ENCODE data around the gene PARD3B.

Gene PARD3B

GRCh38 chr2:205011031-205011430 lies 465.8 kb downstream of the PARD3B start:
- Histone ChIP-seq H3K27ac (ENCODE audit: low read depth, low read length) (no peak overlapping the region), H3K27me3 (ENCODE audit: control insufficient read depth, insufficient read depth, low read length) (no peaks in the 10 kb centered on the region), H3K9me3 (ENCODE audit: control insufficient read depth, insufficient read depth, low read length) (no peaks in the 10 kb centered on the region), H3K4me3 (ENCODE audit: low read depth, low read length) (no peak overlapping the region), H3K9ac (ENCODE audit: low read depth, low read length) (no peak overlapping the region), H3K4me1 (ENCODE audit: control insufficient read depth, insufficient read depth, low read length) (no peaks in the 10 kb centered on the region), H3K36me3 (ENCODE audit: control insufficient read depth, insufficient read depth, low read length) (no peaks in the 10 kb centered on the region)

DNA sequence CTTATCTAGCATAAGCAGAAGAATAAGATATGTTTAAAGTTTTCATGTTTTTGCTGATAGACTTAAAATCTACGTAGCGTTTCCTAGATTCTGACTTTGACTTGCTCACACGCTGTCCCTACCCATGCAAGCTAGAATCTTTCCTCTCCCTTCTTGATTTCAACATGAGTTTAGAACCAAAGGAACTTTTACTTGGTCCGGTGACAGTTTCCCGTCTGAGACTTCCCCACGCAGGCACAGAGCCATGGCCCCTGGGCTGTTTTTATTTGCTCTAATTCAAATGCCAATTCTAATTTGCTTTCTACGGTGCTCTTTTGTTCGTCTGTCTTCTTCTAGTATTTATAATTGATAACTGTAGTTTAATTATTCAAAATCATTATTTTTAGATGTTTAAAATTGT lies 467.7 kb downstream of the PARD3B start:
- H3K36me3 ChIP-seq (ENCODE audit: control insufficient read depth, insufficient read depth, low read length), result no peaks in the 10 kb centered on the region
- no peak overlapping the region for H3K27ac ChIP-seq (ENCODE audit: low read depth, low read length)
- H3K4me3 ChIP-seq (ENCODE audit: low read depth, low read length), result no peak overlapping the region
- no peaks in the 10 kb centered on the region for H3K9me3 ChIP-seq (ENCODE audit: control insufficient read depth, insufficient read depth, low read length)
- no peaks in the 10 kb centered on the region for H3K4me1 ChIP-seq (ENCODE audit: control insufficient read depth, insufficient read depth, low read length)
- no peak overlapping the region for H3K9ac ChIP-seq (ENCODE audit: low read depth, low read length)
- H3K27me3 ChIP-seq (ENCODE audit: control insufficient read depth, insufficient read depth, low read length), result no peaks in the 10 kb centered on the region

GRCh38 chr2:205013586-205013985 lies 468.3 kb downstream of the PARD3B start:
- H3K27ac ChIP-seq (ENCODE audit: low read depth, low read length), result no peak overlapping the region
- H3K4me3 ChIP-seq (ENCODE audit: low read depth, low read length), result no peak overlapping the region
- no peaks in the 10 kb centered on the region for H3K9me3 ChIP-seq (ENCODE audit: control insufficient read depth, insufficient read depth, low read length)
- no peaks in the 10 kb centered on the region for H3K27me3 ChIP-seq (ENCODE audit: control insufficient read depth, insufficient read depth, low read length)
- no peaks in the 10 kb centered on the region for H3K4me1 ChIP-seq (ENCODE audit: control insufficient read depth, insufficient read depth, low read length)
- H3K9ac ChIP-seq (ENCODE audit: low read depth, low read length), result no peak overlapping the region
- H3K36me3 ChIP-seq (ENCODE audit: control insufficient read depth, insufficient read depth, low read length), result no peaks in the 10 kb centered on the region

DNA sequence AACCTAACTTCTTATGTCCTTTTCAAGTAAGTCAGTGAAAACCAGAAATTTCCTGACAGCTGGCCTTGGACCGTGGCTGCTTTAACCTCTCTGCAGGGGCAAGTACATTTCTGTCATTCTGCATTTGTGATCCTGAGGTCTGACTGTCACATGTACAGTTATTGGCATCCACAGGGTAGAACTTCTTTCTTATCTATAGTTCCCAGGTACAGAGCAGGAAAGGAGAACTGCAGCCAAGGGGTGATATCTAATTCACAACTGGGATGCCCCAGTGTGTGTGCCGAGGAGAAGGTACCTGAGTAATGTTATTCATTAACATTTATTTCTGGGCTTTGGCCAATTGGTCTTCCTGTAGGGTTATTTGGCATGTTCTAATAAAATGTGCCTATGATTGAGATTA lies 468.9 kb downstream of the PARD3B start:
- Histone ChIP-seq H3K4me1 (ENCODE audit: control insufficient read depth, insufficient read depth, low read length) (no peaks in the 10 kb centered on the region), H3K36me3 (ENCODE audit: control insufficient read depth, insufficient read depth, low read length) (no peaks in the 10 kb centered on the region), H3K9me3 (ENCODE audit: control insufficient read depth, insufficient read depth, low read length) (no peaks in the 10 kb centered on the region), H3K9ac (ENCODE audit: low read depth, low read length) (no peak overlapping the region), H3K27me3 (ENCODE audit: control insufficient read depth, insufficient read depth, low read length) (no peaks in the 10 kb centered on the region), H3K27ac (ENCODE audit: low read depth, low read length) (no peak overlapping the region), H3K4me3 (ENCODE audit: low read depth, low read length) (no peak overlapping the region)

- no peak overlapping the region for H3K9ac ChIP-seq (ENCODE audit: low read depth, low read length)
- no peaks in the 10 kb centered on the region for H3K27me3 ChIP-seq (ENCODE audit: control insufficient read depth, insufficient read depth, low read length)
- H3K4me1 ChIP-seq (ENCODE audit: control insufficient read depth, insufficient read depth, low read length), result no peaks in the 10 kb centered on the region
- no peaks in the 10 kb centered on the region for H3K9me3 ChIP-seq (ENCODE audit: control insufficient read depth, insufficient read depth, low read length)
- H3K27ac ChIP-seq (ENCODE audit: low read depth, low read length), result no peak overlapping the region
- H3K36me3 ChIP-seq (ENCODE audit: control insufficient read depth, insufficient read depth, low read length), result no peaks in the 10 kb centered on the region
- H3K4me3 ChIP-seq (ENCODE audit: low read depth, low read length), result no peak overlapping the region
These were observed 472.1 kb downstream of the PARD3B start for GRCh38 chr2:205017381-205017780.

DNA sequence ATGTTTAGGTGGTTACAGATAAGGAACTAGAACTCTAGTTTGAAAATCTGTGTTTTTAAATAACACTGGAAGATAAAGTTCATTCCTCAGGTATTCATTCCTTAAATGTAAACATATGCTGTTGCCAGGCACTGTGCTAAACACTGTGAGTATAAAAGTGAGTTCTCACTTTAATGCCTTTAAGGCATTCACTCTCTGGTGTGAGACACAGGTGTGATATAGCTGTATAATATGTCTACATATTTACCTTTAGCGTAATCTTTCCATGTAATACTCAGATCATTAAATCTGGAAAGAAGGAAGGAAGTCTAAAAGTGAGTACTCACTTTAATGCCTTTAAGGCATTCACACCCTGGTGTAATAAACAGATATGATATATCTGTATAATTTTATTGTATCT lies 472.6 kb downstream of the PARD3B start:
- Histone ChIP-seq H3K4me1 (ENCODE audit: control insufficient read depth, insufficient read depth, low read length) (no peaks in the 10 kb centered on the region), H3K27me3 (ENCODE audit: control insufficient read depth, insufficient read depth, low read length) (no peaks in the 10 kb centered on the region), H3K9me3 (ENCODE audit: control insufficient read depth, insufficient read depth, low read length) (no peaks in the 10 kb centered on the region)

DNA sequence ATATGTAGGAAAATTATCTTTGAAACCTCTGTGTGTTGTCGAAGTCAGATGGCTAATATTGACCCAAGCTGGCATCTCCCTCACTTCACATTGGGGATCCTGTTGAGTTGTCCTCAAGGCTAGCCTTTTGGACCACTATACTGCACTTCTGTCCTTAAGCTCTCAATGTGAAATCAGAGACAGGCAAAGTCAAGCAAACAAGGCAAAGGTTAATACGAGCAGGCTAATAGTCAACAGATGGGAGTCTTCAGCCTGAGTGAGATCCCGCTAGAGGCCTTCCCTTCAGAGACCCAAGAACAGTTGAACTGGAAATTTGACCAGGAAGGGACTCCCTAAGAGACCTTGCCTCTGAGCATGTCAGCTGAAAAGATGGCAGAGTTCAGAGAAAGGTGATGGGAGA lies 475.4 kb downstream of the PARD3B start:
- no peaks in the 10 kb centered on the region for H3K36me3 ChIP-seq (ENCODE audit: control insufficient read depth, insufficient read depth, low read length)
- H3K9me3 ChIP-seq (ENCODE audit: control insufficient read depth, insufficient read depth, low read length), result no peaks in the 10 kb centered on the region
- H3K4me1 ChIP-seq (ENCODE audit: control insufficient read depth, insufficient read depth, low read length), result no peaks in the 10 kb centered on the region
- H3K4me3 ChIP-seq (ENCODE audit: low read depth, low read length), result no peak overlapping the region
- H3K9ac ChIP-seq (ENCODE audit: low read depth, low read length), result no peak overlapping the region
- no peaks in the 10 kb centered on the region for H3K27me3 ChIP-seq (ENCODE audit: control insufficient read depth, insufficient read depth, low read length)
- no peak overlapping the region for H3K27ac ChIP-seq (ENCODE audit: low read depth, low read length)

More for the DNA sequence above, 472.6 kb downstream of the PARD3B start:
- H3K9ac ChIP-seq (ENCODE audit: low read depth, low read length), result no peak overlapping the region
- H3K4me3 ChIP-seq (ENCODE audit: low read depth, low read length), result no peak overlapping the region
- no peaks in the 10 kb centered on the region for H3K36me3 ChIP-seq (ENCODE audit: control insufficient read depth, insufficient read depth, low read length)
- H3K27ac ChIP-seq (ENCODE audit: low read depth, low read length), result no peak overlapping the region

GRCh38 chr2:205022841-205023240 lies 477.6 kb downstream of the PARD3B start:
- no peaks in the 10 kb centered on the region for H3K36me3 ChIP-seq (ENCODE audit: control insufficient read depth, insufficient read depth, low read length)
- H3K27me3 ChIP-seq (ENCODE audit: control insufficient read depth, insufficient read depth, low read length), result no peaks in the 10 kb centered on the region
- no peaks in the 10 kb centered on the region for H3K4me1 ChIP-seq (ENCODE audit: control insufficient read depth, insufficient read depth, low read length)
- H3K9ac ChIP-seq (ENCODE audit: low read depth, low read length), result no peak overlapping the region
- no peak overlapping the region for H3K27ac ChIP-seq (ENCODE audit: low read depth, low read length)
- no peaks in the 10 kb centered on the region for H3K9me3 ChIP-seq (ENCODE audit: control insufficient read depth, insufficient read depth, low read length)
- no peak overlapping the region for H3K4me3 ChIP-seq (ENCODE audit: low read depth, low read length)

DNA sequence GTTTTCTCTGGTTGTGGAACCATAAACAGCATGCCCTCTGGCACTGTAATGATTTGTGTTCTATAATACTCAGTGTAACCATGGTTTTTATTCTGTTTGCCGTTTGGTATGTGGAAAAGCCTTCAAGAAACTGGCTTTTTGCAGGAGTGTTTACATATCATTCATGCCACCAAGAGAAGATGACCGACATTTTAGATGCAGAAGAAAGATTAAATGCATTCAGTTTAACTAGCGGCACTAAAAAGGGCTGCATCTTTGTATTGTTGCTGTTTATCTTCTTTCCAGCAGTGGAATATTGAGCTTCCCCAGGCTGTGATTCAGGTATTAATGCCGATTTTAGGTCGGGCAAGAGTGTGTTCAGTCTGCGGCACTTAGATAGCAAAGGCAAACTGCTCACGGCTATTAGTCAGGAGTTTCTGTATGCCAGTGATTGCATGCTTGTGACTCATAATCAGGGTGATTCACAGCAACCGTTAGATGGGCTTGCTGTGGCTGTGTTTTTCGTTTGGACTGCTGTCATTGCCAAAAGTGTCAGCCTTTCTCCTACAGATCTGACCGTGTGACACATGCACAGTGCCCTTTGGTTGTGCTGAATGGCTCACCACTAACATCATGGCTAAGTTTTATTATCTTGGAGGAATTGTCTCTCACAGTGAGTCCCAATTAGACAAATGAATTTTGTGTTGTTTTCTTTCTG lies 479.7 kb downstream of the PARD3B start:
- Histone ChIP-seq H3K4me1 (ENCODE audit: control insufficient read depth, insufficient read depth, low read length) (no peaks in the 10 kb centered on the region), H3K9me3 (ENCODE audit: control insufficient read depth, insufficient read depth, low read length) (no peaks in the 10 kb centered on the region), H3K27ac (ENCODE audit: low read depth, low read length) (no peak overlapping the region)

GRCh38 chr2:205025580-205026240 lies 480.4 kb downstream of the PARD3B start:
- Histone ChIP-seq H3K9ac (ENCODE audit: low read depth, low read length) (no peak overlapping the region), H3K4me1 (ENCODE audit: control insufficient read depth, insufficient read depth, low read length) (no peaks in the 10 kb centered on the region), H3K9me3 (ENCODE audit: control insufficient read depth, insufficient read depth, low read length) (no peaks in the 10 kb centered on the region), H3K36me3 (ENCODE audit: control insufficient read depth, insufficient read depth, low read length) (no peaks in the 10 kb centered on the region), H3K4me3 (ENCODE audit: low read depth, low read length) (no peak overlapping the region), H3K27me3 (ENCODE audit: control insufficient read depth, insufficient read depth, low read length) (no peaks in the 10 kb centered on the region), H3K27ac (ENCODE audit: low read depth, low read length) (no peak overlapping the region)

More for the DNA sequence above, 479.7 kb downstream of the PARD3B start:
- Histone ChIP-seq H3K4me3 (ENCODE audit: low read depth, low read length) (no peak overlapping the region), H3K9ac (ENCODE audit: low read depth, low read length) (no peak overlapping the region), H3K36me3 (ENCODE audit: control insufficient read depth, insufficient read depth, low read length) (no peaks in the 10 kb centered on the region), H3K27me3 (ENCODE audit: control insufficient read depth, insufficient read depth, low read length) (no peaks in the 10 kb centered on the region)

- no peak overlapping the region for H3K9ac ChIP-seq (ENCODE audit: low read depth, low read length)
- no peak overlapping the region for H3K27ac ChIP-seq (ENCODE audit: low read depth, low read length)
- H3K36me3 ChIP-seq (ENCODE audit: control insufficient read depth, insufficient read depth, low read length), result no peaks in the 10 kb centered on the region
- H3K9me3 ChIP-seq (ENCODE audit: control insufficient read depth, insufficient read depth, low read length), result no peaks in the 10 kb centered on the region
- no peaks in the 10 kb centered on the region for H3K4me1 ChIP-seq (ENCODE audit: control insufficient read depth, insufficient read depth, low read length)
- H3K4me3 ChIP-seq (ENCODE audit: low read depth, low read length), result no peak overlapping the region
- H3K27me3 ChIP-seq (ENCODE audit: control insufficient read depth, insufficient read depth, low read length), result no peaks in the 10 kb centered on the region
These were observed 485.4 kb downstream of the PARD3B start for GRCh38 chr2:205030695-205031094.

All from HUES48 (cell line).